Neural progenitor cell (in vitro differentiated cells): Measurements from ENCODE around the gene PKHD1. TPM values are rescaled to one million over a fixed set of nuclear protein-coding genes. Genes with fewer than 3 reads are reported as not detected.

Experiments
- DNase-seq: peaks from one replicate; pipeline ENCODE4 v3.0.0-alpha.2; 2016; ENCODE audit warnings: low spot score
- H2AFZ ChIP-seq: fragments of 200-600 bp; sonication (generic); replicated peaks from 2 replicates; pipeline ENCODE4 v1.6.1; 2016; ENCODE audit warnings: antibody characterized with exemption
- H3F3A ChIP-seq: fragments of 200-600 bp; sonication (generic); 2 replicates; pipeline ENCODE4 v1.6.1; 2016; ENCODE audit warnings: antibody characterized with exemption, low read depth
- H3K27ac ChIP-seq: fragments of 200-600 bp; sonication (generic); 2 replicates; pipeline ENCODE4 v1.5.1; 2016; ENCODE audit warnings: mild to moderate bottlenecking
- H3K27me3 ChIP-seq: fragments of 200-600 bp; sonication (generic); 2 replicates; pipeline ENCODE4 v1.6.1; 2016; ENCODE audit warnings: mild to moderate bottlenecking, moderate library complexity
- H3K36me3 ChIP-seq: fragments of 200-600 bp; sonication (generic); 2 replicates; pipeline ENCODE4 v1.5.1; 2016
- H3K4me1 ChIP-seq: fragments of 200-600 bp; sonication (generic); 2 replicates; pipeline ENCODE4 v1.6.1; 2016; ENCODE audit warnings: mixed run types
- H3K4me2 ChIP-seq: fragments of 200-600 bp; sonication (generic); 2 replicates; pipeline ENCODE4 v1.6.1; 2016
- H3K4me3 ChIP-seq: fragments of 200-600 bp; sonication (generic); 2 replicates; pipeline ENCODE4 v1.5.1; 2016
- H3K79me2 ChIP-seq: fragments of 200-600 bp; sonication (generic); 2 replicates; pipeline ENCODE4 v1.6.1; 2016; ENCODE audit warnings: low read depth
- H3K9ac ChIP-seq: fragments of 200-600 bp; sonication (generic); 2 replicates; pipeline ENCODE4 v1.6.1; 2016
- H3K9me3 ChIP-seq: fragments of 200-600 bp; sonication (generic); 2 replicates; pipeline ENCODE4 v1.5.1; 2016; ENCODE audit warnings: low read depth
- H4K20me1 ChIP-seq: fragments of 200-600 bp; sonication (generic); 2 replicates; pipeline ENCODE4 v1.6.1; 2016; ENCODE audit warnings: low read depth
- H3K27ac Mint-ChIP-seq: 3 replicates; pipeline ENCODE4 v1.8.0; 2021; ENCODE audit warnings: mixed read lengths
- H3K27me3 Mint-ChIP-seq: 2 replicates; pipeline ENCODE4 v1.8.0; 2022; ENCODE audit warnings: low read depth, mild to moderate bottlenecking, inconsistent platforms, moderate library complexity, mixed read lengths; ENCODE audit not compliant: insufficient read depth
- H3K36me3 Mint-ChIP-seq: 3 replicates; pipeline ENCODE4 v1.8.0; 2021; ENCODE audit warnings: mixed read lengths
- H3K4me1 Mint-ChIP-seq: 3 replicates; pipeline ENCODE4 v1.8.0; 2021; ENCODE audit warnings: mixed read lengths
- H3K4me3 Mint-ChIP-seq: 3 replicates; pipeline ENCODE4 v1.8.0; 2021; ENCODE audit warnings: mild to moderate bottlenecking, moderate library complexity, mixed read lengths
- H3K9me3 Mint-ChIP-seq: 3 replicates; pipeline ENCODE4 v1.8.0; 2020; ENCODE audit warnings: mixed read lengths
- CTCF ChIP-seq: fragments of 200-600 bp; sonication (generic); IDR thresholded peaks from 2 replicates; pipeline ENCODE4 v1.5.1; 2017; ENCODE audit warnings: antibody characterized with exemption, mild to moderate bottlenecking
- EZH2 ChIP-seq: fragments of 200-600 bp; sonication (generic); IDR thresholded peaks from 2 replicates; pipeline ENCODE4 v1.6.1; 2017; ENCODE audit warnings: antibody characterized with exemption, mild to moderate bottlenecking, moderate library complexity
- EZH2phosphoT487 ChIP-seq: fragments of 200-600 bp; sonication (generic); IDR thresholded peaks from 2 replicates; pipeline ENCODE4 v1.6.1; 2017; ENCODE audit warnings: antibody characterized with exemption
- total RNA-seq: library from RNA; depleted of rRNA; stranded (reverse); fragments of >200 nt; gene quantifications from 2 replicates; pipeline ENCODE4 v1.2.3, GENCODE V29; 2015; ENCODE audit warnings: low replicate concordance

The PKHD1 gene
- total RNA-seq, 1 donor from 2014 or later = 0.04 TPM

DNA sequence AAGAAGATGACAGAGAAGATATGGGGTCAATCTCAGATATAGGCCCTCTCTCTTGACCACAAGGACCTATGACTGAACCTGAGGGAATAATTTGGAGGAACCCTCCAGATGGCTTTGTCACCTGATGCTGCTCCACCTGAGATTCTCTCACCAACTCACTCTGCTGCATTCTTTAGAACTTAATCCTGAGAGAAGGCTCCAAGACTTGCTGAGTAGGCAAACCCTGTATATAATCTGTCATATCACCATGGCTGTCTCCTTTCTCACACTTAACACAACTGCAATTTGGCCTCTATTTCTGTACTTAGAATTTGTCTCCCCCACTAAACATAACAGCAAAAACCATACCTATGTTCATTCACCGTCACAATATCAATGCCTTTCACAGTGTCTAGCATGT lies 172.3 kb downstream of the PKHD1 start:
- Histone ChIP-seq H3K9me3 (no peaks in the 10 kb centered on the region), H3K4me3 (no peak overlapping the region), H3K27me3 (no peaks in the 10 kb centered on the region), H3K36me3 (no peaks in the 10 kb centered on the region), H3K27ac (no peak overlapping the region), H3K9ac (no peak overlapping the region), H3K4me1 (no peaks in the 10 kb centered on the region), H3K79me2 (no peaks in the 10 kb centered on the region), H3K4me2 (no peak overlapping the region), H4K20me1 (no peaks in the 10 kb centered on the region), H2AFZ (no peak overlapping the region), H3F3A (no peaks in the 10 kb centered on the region)
- no peak for DNase-seq
- TF ChIP-seq EZH2 (no peak), EZH2phosphoT487 (no peak), CTCF (no peak)
- no peaks in the 10 kb centered on the region for H3K4me1 Mint-ChIP-seq
- H3K9me3 Mint-ChIP-seq = peaks cover 10% of the 10 kb centered on the region
- no peak overlapping the region for H3K4me3 Mint-ChIP-seq
- H3K27me3 Mint-ChIP-seq = peaks cover 8% of the 10 kb centered on the region
- H3K36me3 Mint-ChIP-seq = no peaks in the 10 kb centered on the region
- no peak overlapping the region for H3K27ac Mint-ChIP-seq

DNA sequence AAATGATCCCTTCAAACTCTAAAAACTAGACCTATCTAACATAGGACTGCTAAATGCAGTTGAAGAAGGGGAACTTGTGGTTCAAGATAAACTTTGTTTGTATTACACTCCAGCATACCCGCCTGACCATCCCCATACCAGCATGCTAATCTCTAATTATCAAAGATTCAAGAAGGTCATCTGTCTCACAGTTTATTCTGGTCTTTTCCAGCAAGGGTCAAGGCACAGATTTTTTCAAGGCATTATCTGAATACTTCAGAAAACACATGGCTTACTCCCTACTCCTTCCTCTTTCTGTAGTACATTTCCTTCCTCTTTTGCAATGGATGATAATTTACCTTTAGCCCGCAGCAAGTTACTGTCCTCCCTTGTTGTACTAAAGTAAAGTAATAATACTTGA lies 174.1 kb downstream of the PKHD1 start:
- no peaks in the 10 kb centered on the region for H3K27me3 ChIP-seq
- no peak for DNase-seq
- Mint-ChIP-seq H3K4me3 (no peak overlapping the region), H3K27ac (no peak overlapping the region), H3K4me1 (no peaks in the 10 kb centered on the region), H3K27me3 (peaks cover under 1% of the 10 kb centered on the region), H3K9me3 (no peaks in the 10 kb centered on the region), H3K36me3 (no peaks in the 10 kb centered on the region)
- H3K79me2 ChIP-seq = no peaks in the 10 kb centered on the region
- H3K4me3 ChIP-seq = no peak overlapping the region
- H3K27ac ChIP-seq = no peak overlapping the region
- no peak for TF ChIP-seq EZH2phosphoT487
- no peak for TF ChIP-seq CTCF
- no peak for TF ChIP-seq EZH2
- peaks cover 5% of the 10 kb centered on the region for H3K4me1 ChIP-seq
- no peak overlapping the region for H2AFZ ChIP-seq
- H3K4me2 ChIP-seq = no peak overlapping the region
- H4K20me1 ChIP-seq = no peaks in the 10 kb centered on the region
- H3K9me3 ChIP-seq = no peaks in the 10 kb centered on the region
- H3K36me3 ChIP-seq = no peaks in the 10 kb centered on the region
- H3F3A ChIP-seq = no peaks in the 10 kb centered on the region
- no peak overlapping the region for H3K9ac ChIP-seq

DNA sequence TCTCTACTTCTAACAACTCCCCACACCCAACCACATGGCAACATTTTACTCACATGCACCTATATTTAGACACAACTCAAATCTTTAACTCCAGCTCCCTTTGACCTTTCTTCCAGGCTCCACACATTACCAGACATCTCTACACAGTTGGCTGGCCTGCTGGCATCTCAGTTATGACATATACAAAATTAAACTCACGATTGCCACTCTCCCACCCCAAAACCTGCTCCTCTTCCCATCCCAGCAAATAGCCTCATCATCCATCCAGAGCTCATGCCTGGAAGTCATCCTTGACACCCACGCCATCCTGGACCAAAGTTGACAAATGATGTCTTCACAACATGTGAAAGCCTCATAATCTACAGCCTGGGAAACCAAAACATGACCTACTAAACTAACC lies 176.6 kb downstream of the PKHD1 start:
- Mint-ChIP-seq H3K4me3 (no peak overlapping the region), H3K36me3 (no peaks in the 10 kb centered on the region), H3K9me3 (no peaks in the 10 kb centered on the region), H3K27me3 (no peaks in the 10 kb centered on the region), H3K4me1 (no peaks in the 10 kb centered on the region), H3K27ac (no peak overlapping the region)
- no peaks in the 10 kb centered on the region for H3K79me2 ChIP-seq
- peaks cover 13% of the 10 kb centered on the region for H3K4me1 ChIP-seq
- no peak for DNase-seq
- no peaks in the 10 kb centered on the region for H3K9me3 ChIP-seq
- H4K20me1 ChIP-seq = no peaks in the 10 kb centered on the region
- no peak overlapping the region for H3K9ac ChIP-seq
- H2AFZ ChIP-seq = no peak overlapping the region
- TF ChIP-seq EZH2phosphoT487 (no peak), CTCF (no peak), EZH2 (no peak)
- no peak overlapping the region for H3K4me2 ChIP-seq
- H3K27me3 ChIP-seq = no peaks in the 10 kb centered on the region
- H3F3A ChIP-seq = no peaks in the 10 kb centered on the region
- H3K4me3 ChIP-seq = no peak overlapping the region
- H3K36me3 ChIP-seq = no peaks in the 10 kb centered on the region
- no peak overlapping the region for H3K27ac ChIP-seq

DNA sequence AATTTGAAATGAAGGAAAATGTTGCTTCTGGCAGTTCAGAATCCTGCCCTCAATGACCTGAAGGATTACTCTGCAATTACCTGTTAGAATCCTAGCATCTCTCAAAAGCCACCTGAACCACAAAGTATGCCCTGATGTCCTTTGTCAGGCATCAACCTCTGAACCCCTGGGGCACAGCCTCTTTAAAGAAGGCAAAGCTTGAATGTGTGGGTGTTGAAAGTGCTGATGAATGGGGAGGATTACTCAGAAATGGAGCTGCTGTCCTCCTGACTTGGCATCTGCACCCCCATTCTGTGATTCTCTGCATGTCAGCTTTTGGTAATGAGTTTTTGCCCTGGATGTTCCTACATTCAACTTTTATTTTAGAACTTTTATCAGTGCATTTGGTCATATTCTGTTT lies 179.2 kb downstream of the PKHD1 start:
- H3K27me3 Mint-ChIP-seq = no peaks in the 10 kb centered on the region
- no peaks in the 10 kb centered on the region for H3K9me3 ChIP-seq
- H3K4me3 ChIP-seq = no peak overlapping the region
- H3K36me3 Mint-ChIP-seq = no peaks in the 10 kb centered on the region
- H3F3A ChIP-seq = no peaks in the 10 kb centered on the region
- H3K9me3 Mint-ChIP-seq = no peaks in the 10 kb centered on the region
- peaks cover 13% of the 10 kb centered on the region for H3K4me1 ChIP-seq
- H3K36me3 ChIP-seq = no peaks in the 10 kb centered on the region
- H3K27me3 ChIP-seq = no peaks in the 10 kb centered on the region
- TF ChIP-seq CTCF = no peak
- H3K4me3 Mint-ChIP-seq = no peak overlapping the region
- no peaks in the 10 kb centered on the region for H3K4me1 Mint-ChIP-seq
- H4K20me1 ChIP-seq = no peaks in the 10 kb centered on the region
- no peaks in the 10 kb centered on the region for H3K79me2 ChIP-seq
- H3K9ac ChIP-seq = no peak overlapping the region
- H3K27ac ChIP-seq = no peak overlapping the region
- DNase-seq = peak; percentile 8
- H2AFZ ChIP-seq = no peak overlapping the region
- no peak overlapping the region for H3K27ac Mint-ChIP-seq
- peak overlapping the region; percentile 20 for H3K4me2 ChIP-seq
